IPS-11a (cell line): ENCODE data around the gene RHOT2.
"Not testable (repeated sequence)": the region's sequence is repeated elsewhere in the genome, so short reads cannot be mapped to it uniquely, and the experiment has no call there.

ENCODE experiments used
- H3K4me3 ChIP-seq: one replicate; pipeline ENCODE4 v1.5.1; 2013; ENCODE audit warnings: low read depth, low read length, control low read depth

Gene RHOT2

GRCh38 chr16:680967-681745 lies 13.2 kb downstream of the RHOT2 start:
- H3K4me3 ChIP-seq = peak overlapping the region; percentile 74

GRCh38 chr16:681746-682427 lies 14.0 kb downstream of the RHOT2 start:
- no peak overlapping the region for H3K4me3 ChIP-seq

GRCh38 chr16:682493-683395 lies 14.8 kb downstream of the RHOT2 start:
- H3K4me3 ChIP-seq = no peak overlapping the region

- H3K4me3 ChIP-seq = peak overlapping the region; percentile 81
Measured at GRCh38 chr16:683396-684070, 15.6 kb downstream of the RHOT2 start.

- peak within 1 kb of the TSS; percentile 81 for H3K4me3 ChIP-seq
Measured at GRCh38 chr16:684071-684794, 16.3 kb downstream of the RHOT2 start, which contains the start of gene JMJD8. JMJD8 (minus strand) TSS chr16:684334; CDS start chr16:684319, 15 bp downstream.

GRCh38 chr16:684961-685696 lies 17.2 kb downstream of the RHOT2 start:
- H3K4me3 ChIP-seq = no peak overlapping the region

- no peak overlapping the region for H3K4me3 ChIP-seq
Measured at GRCh38 chr16:685967-686366, 18.0 kb downstream of the RHOT2 start.

- no peak overlapping the region for H3K4me3 ChIP-seq
Measured at GRCh38 chr16:686459-687260, 18.7 kb downstream of the RHOT2 start.

- H3K4me3 ChIP-seq = no peak overlapping the region
Measured at GRCh38 chr16:687499-687898, 19.6 kb downstream of the RHOT2 start.

GRCh38 chr16:689175-689897 lies 21.4 kb downstream of the RHOT2 start:
- H3K4me3 ChIP-seq = peak overlapping the region; percentile 59

- H3K4me3 ChIP-seq = not testable (repeated sequence)
Measured at GRCh38 chr16:691242-691641, 23.3 kb downstream of the RHOT2 start.

GRCh38 chr16:692356-693108 lies 24.6 kb downstream of the RHOT2 start:
- H3K4me3 ChIP-seq = no peak overlapping the region

GRCh38 chr16:693364-693763 lies 25.4 kb downstream of the RHOT2 start:
- no peak overlapping the region for H3K4me3 ChIP-seq

GRCh38 chr16:693766-694165 lies 25.8 kb downstream of the RHOT2 start:
- peak overlapping the region; percentile 14 for H3K4me3 ChIP-seq

- H3K4me3 ChIP-seq = peak overlapping the region; percentile 17
Measured at GRCh38 chr16:694187-694862, 26.4 kb downstream of the RHOT2 start.

GRCh38 chr16:694863-695354 lies 27.0 kb downstream of the RHOT2 start:
- H3K4me3 ChIP-seq = peak overlapping the region; percentile 54
